ENCODE measurements around the gene CBX4.

CBX4 gene

GRCh38 chr17:79833744-79834564 lies 5.3 kb downstream of the CBX4 start:
- DNase-seq (ENCODE audit: low read depth, low spot score), result no peak
- H3K4me3 ChIP-seq (ENCODE audit: low read length), result no peak overlapping the region

GRCh38 chr17:79833110-79833450 lies 6.2 kb downstream of the CBX4 start:
- DNase-seq (ENCODE audit: low read depth, low spot score), result no peak
- H3K4me3 ChIP-seq (ENCODE audit: low read length), result no peak overlapping the region

GRCh38 chr17:79832218-79833109 lies 6.8 kb downstream of the CBX4 start:
- no peak overlapping the region for H3K4me3 ChIP-seq (ENCODE audit: low read length)

GRCh38 chr17:79831265-79832217 lies 7.7 kb downstream of the CBX4 start:
- DNase-seq (ENCODE audit: low read depth, low spot score), result no peak
- no peak overlapping the region for H3K4me3 ChIP-seq (ENCODE audit: low read length)

More at GRCh38 chr17:79832218-79833109, 6.8 kb downstream of the CBX4 start:
- no peak for DNase-seq (ENCODE audit: low read depth, low spot score)

- H3K4me3 ChIP-seq (ENCODE audit: low read length), result no peak overlapping the region
- DNase-seq (ENCODE audit: low read depth, low spot score), result no peak
These were observed 8.4 kb downstream of the CBX4 start for GRCh38 chr17:79830763-79831264.

- DNase-seq (ENCODE audit: low read depth, low spot score), result no peak
- no peak overlapping the region for H3K4me3 ChIP-seq (ENCODE audit: low read length)
These were observed 8.9 kb downstream of the CBX4 start for GRCh38 chr17:79830303-79830702.

- no peak overlapping the region for H3K4me3 ChIP-seq (ENCODE audit: low read length)
- DNase-seq (ENCODE audit: low read depth, low spot score), result no peak
These were observed 9.8 kb downstream of the CBX4 start for GRCh38 chr17:79829457-79829856.

- no peak overlapping the region for H3K4me3 ChIP-seq (ENCODE audit: low read length)
- no peak for DNase-seq (ENCODE audit: low read depth, low spot score)
These were observed 10.2 kb downstream of the CBX4 start for GRCh38 chr17:79829004-79829403.

GRCh38 chr17:79826841-79827578 lies 12.2 kb downstream of the CBX4 start:
- no peak for DNase-seq (ENCODE audit: low read depth, low spot score)
- H3K4me3 ChIP-seq (ENCODE audit: low read length), result no peak overlapping the region

- no peak overlapping the region for H3K4me3 ChIP-seq (ENCODE audit: low read length)
These were observed 13.0 kb downstream of the CBX4 start for GRCh38 chr17:79826204-79826680.

GRCh38 chr17:79825580-79825921 lies 13.7 kb downstream of the CBX4 start:
- no peak for DNase-seq (ENCODE audit: low read depth, low spot score)
- no peak overlapping the region for H3K4me3 ChIP-seq (ENCODE audit: low read length)

More at GRCh38 chr17:79826204-79826680, 13.0 kb downstream of the CBX4 start:
- no peak for DNase-seq (ENCODE audit: low read depth, low spot score)

- no peak overlapping the region for H3K4me3 ChIP-seq (ENCODE audit: low read length)
These were observed 14.2 kb downstream of the CBX4 start for GRCh38 chr17:79824893-79825579.

GRCh38 chr17:79824234-79824633 lies 15.0 kb downstream of the CBX4 start:
- no peak overlapping the region for H3K4me3 ChIP-seq (ENCODE audit: low read length)
- no peak for DNase-seq (ENCODE audit: low read depth, low spot score)

More at GRCh38 chr17:79824893-79825579, 14.2 kb downstream of the CBX4 start:
- DNase-seq (ENCODE audit: low read depth, low spot score), result no peak

- DNase-seq (ENCODE audit: low read depth, low spot score), result no peak
- no peak overlapping the region for H3K4me3 ChIP-seq (ENCODE audit: low read length)
These were observed 16.6 kb downstream of the CBX4 start for GRCh38 chr17:79822583-79823124.

- no peak for DNase-seq (ENCODE audit: low read depth, low spot score)
- no peak overlapping the region for H3K4me3 ChIP-seq (ENCODE audit: low read length)
These were observed 17.7 kb downstream of the CBX4 start for GRCh38 chr17:79821331-79822095.

- no peak for DNase-seq (ENCODE audit: low read depth, low spot score)
These were observed 18.3 kb downstream of the CBX4 start for GRCh38 chr17:79820959-79821330.

More at GRCh38 chr17:79820959-79821330, 18.3 kb downstream of the CBX4 start:
- no peak overlapping the region for H3K4me3 ChIP-seq (ENCODE audit: low read length)

Data from Jurkat, Clone E6-1 (cell line).